HG02571 (cell line): ENCODE measurements around the gene TNK2.

Experiments
- ATAC-seq: cut with Tn5 transposase; IDR thresholded peaks from one replicate; pipeline ENCODE4 v1.9.1; 2021; ENCODE audit warnings: mild to moderate bottlenecking, moderate library complexity; ENCODE audit not compliant: unreplicated experiment

The TNK2 gene

GRCh38 chr3:195900436-195901355, 7.7 kb downstream of the TNK2 start:
- no peak for ATAC-seq

DNA sequence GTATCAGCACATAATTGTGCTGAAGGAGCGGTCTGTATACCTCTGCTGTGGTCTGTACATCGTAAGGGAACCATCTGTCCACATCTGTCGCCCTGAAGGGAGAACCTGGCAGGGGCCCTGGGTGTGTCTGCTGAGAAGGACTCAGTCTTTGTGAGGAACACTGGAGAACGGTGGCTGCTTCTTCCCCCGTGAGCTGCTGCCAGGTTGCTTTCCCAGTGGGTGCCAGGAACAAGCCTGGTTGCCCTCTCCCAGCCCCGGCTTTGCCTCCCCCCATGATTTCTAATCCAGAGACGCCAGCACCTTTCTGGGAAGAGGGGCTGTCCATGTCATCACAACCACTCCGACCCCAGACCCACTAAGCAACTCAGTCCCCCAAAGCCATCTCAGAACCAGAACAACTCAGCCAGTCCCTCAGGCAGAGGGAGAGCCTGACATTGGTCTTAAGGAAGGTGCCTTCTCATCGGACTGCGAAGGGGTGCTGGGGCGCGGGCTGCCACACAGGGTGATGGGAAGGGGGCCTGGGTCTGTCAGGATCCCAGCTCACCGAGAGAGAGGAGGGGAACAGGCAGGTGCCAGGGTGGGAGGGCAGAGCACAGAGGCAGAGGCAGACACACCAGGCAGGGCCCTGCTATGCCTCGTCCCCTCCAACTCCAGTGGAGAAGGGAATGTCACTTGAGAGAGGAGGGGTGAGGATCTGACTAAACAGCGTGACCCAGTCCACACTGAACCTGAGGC, 8.5 kb downstream of the TNK2 start:
- no peak for ATAC-seq

DNA sequence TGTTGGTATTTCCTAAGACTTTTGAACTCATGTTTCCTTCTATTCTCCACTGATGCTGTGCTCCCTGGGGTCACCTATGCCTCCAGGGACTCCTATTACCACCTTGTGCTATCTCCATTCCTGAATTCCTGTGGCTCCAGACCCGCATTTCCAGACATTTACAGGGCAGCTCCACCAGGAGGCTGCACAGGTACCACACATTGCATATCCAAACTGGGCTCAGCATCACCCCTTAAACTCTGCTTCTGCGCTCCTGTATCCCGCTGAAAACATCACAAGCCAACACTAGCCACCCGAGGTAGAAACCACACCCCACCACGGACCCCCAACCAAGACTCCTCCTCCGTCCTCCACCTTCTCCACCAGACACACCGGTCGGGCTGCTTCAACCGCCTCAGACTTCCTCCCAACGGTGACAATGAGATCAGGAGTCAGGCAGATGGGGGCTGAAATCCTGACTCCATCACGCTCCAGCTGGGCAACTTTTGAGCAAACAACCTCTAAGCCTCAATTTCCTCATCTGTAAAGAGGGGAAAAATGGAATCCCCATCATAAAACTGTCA, 10.4 kb downstream of the TNK2 start:
- no peak for ATAC-seq

GRCh38 chr3:195897081-195897852, 11.1 kb downstream of the TNK2 start:
- no peak for ATAC-seq

- peak; percentile 4 for ATAC-seq
These were observed 11.8 kb downstream of the TNK2 start for GRCh38 chr3:195896361-195897080.

GRCh38 chr3:195895861-195896360, 12.4 kb downstream of the TNK2 start:
- ATAC-seq: peak; percentile 47

DNA sequence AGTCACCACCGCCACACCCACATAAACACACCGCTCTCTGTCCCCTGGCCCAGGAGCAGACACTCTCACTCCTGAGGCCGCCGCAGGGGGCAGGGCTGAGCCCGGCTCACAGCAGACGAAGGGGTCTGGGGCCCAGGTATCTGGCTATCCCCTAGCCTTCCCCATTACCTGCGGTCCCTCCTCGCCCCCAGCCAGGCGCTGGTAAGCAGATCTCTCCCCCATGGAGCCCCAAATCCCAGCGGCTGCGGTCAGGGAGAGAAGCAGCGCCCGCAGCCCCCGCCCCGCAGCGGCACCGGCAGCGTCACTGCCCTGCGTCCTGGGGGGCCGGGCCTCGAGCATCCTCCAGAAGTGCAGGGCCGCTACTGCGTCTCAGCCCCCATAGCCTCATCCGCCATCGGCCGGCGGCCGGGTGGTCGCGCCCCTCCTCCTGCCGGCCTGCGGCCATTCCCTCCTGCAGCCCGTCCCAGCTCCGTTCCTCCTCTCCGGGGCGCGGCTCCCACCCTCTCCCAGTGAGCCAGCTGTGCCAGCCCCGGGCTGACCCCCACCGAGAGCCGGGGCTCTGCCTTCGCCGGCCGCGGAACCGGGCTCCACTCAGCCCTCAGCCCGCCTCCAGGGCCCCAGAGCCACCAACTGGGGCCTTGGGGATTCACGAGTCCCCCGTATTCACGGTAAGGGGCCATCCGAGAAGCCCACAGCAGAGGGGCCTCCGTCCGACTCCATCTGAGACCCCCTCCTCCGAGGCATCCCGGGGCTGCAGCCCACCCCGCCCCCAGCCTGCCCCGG, 13.1 kb downstream of the TNK2 start:
- peak; percentile 30 for ATAC-seq

GRCh38 chr3:195893916-195894465, 14.4 kb downstream of the TNK2 start:
- ATAC-seq: no peak

GRCh38 chr3:195893516-195893915, 14.8 kb downstream of the TNK2 start:
- ATAC-seq: no peak

- no peak for ATAC-seq
These were observed 15.3 kb downstream of the TNK2 start for GRCh38 chr3:195893044-195893395.

- no peak for ATAC-seq
These were observed 16.0 kb downstream of the TNK2 start for GRCh38 chr3:195892105-195893043.

- ATAC-seq: no peak
These were observed 16.8 kb downstream of the TNK2 start for GRCh38 chr3:195891431-195892104.

GRCh38 chr3:195889870-195890295, 18.5 kb downstream of the TNK2 start:
- ATAC-seq: no peak

DNA sequence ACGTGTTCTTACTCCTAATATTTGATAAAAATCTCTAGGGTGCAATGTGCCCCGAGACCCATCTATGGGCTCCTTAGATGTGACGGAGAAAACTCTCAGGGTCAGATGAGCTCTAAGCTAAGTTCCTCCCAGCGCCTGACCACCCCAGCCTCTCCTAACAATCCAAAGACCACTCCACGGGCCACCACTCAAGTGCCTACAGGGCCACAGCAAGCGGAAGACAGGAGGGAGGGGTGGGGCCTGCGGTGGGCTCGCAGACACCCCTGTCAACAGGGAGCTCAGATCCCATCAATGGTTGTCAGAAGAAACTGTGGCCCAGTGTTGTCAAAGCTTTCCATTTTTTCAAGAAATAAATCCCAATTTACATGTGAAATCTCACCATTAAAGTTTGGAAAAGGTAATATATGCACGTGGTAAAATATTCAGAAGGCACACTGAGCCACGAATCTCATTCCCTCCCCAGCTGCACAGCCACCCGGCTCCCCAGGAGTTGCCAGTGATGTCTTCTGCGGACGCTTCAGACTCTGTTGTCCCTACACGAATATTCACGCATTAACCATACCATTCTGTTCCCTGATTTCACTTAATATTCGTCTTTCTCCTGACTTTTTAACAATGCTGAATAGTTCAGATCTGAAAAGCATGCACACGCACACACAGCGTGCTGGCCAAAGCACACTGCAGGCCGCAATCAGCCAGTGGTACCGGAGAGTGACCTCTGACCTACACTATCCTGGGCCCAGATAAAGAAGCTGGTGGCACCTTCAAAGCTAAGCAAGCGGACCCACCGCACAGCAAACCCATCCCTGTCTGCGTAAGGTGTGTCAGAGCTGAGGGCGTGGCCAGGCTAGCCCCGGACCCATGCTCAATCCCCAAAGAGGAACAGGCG, 19.1 kb downstream of the TNK2 start:
- no peak for ATAC-seq

DNA sequence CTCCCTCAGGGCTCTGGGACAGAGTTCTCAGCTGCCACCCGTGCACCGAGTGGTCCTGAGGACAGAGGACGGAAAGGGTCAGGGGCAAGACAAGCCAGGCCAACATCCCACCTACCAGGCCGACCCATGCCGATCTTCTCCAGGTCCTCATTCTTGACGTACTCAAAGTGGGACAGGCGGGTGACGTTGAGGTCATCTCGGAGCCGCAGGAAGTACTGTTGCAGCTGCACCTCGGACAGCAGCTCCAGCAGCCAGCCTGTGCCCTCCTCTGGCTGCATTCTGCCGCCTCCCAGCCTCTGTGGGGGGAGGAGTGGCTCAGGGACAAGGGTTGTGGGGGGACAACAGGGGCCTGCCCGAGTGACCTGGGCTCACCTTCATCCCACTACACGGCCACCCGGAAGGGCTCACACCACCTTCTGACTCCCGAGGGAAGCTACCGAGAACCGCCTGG, 20.0 kb downstream of the TNK2 start:
- ATAC-seq: no peak

DNA sequence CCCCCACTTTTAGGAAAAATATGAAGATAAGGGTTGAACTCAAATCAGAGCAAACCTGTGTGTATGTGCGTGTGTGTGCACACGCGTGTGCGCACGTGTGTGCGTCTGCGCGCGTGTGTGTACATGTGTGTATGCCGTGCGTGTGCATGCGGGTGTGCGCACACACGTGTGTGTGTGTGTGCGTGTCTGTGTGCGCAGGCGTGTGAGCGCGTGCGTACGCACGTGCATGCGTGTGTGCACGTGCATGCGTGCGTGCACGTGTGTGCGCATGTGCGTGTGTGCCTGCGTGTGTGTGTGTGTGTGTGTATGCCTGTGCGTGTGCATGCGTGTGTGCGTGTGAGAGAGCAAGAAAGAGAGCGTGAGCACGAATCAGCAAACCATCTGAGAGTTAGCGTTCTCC, 20.7 kb downstream of the TNK2 start:
- no peak for ATAC-seq
